HEK293 (cell line): ENCODE measurements around the gene MRC2.

Experiments used
- CTCF ChIA-PET: fragments of 350-600 bp; formaldehyde crosslinking; extraction: SDS; loops from one replicate; lab custom pipeline; 2021; ENCODE audit warnings: antibody characterized with exemption; lab: Yijun Ruan, JAX
- POLR2A ChIA-PET: fragments of 300-600 bp; formaldehyde crosslinking; extraction: SDS; loops from one replicate; lab custom pipeline; 2020; ENCODE audit warnings: antibody characterized with exemption, inconsistent platforms; lab: Yijun Ruan, JAX
- H3K27ac ChIP-seq: fragments of 200-500 bp; sonication (Bioruptor generic); 2 replicates; pipeline ENCODE4 v1.5.1; 2014; ENCODE audit warnings: low read depth, low read length, control low read depth, inconsistent platforms; ENCODE audit errors: extremely low read depth
- H3K36me3 ChIP-seq, 2 experiments: fragments of 200-500 bp in 1 of 2; sonication (Bioruptor generic) in 1 of 2; 1 replicate in 1 of 2; 2 replicates in 1 of 2; pipeline ENCODE4 v1.5.1; 2014 to 2017; ENCODE audit warnings: inconsistent platforms in 2 of 2, low read length in 2 of 2; ENCODE audit not compliant: control insufficient read depth in 2 of 2, insufficient read depth in 1 of 2
- H3K4me1 ChIP-seq: fragments of 200-500 bp; sonication (Bioruptor generic); 2 replicates; pipeline ENCODE4 v1.5.1; 2014; ENCODE audit warnings: mild to moderate bottlenecking, low read length, inconsistent platforms; ENCODE audit not compliant: control insufficient read depth, insufficient read depth
- H3K4me3 ChIP-seq: 2 replicates; pipeline ENCODE4 v1.5.1; 2011; ENCODE audit warnings: low read depth, mild to moderate bottlenecking, control low read depth, low read length, moderate library complexity
- H3K9me3 ChIP-seq: fragments of 200-500 bp; sonication (Bioruptor generic); 2 replicates; pipeline ENCODE4 v1.5.1; 2014; ENCODE audit warnings: low read depth, low read length, inconsistent platforms; ENCODE audit not compliant: control insufficient read depth, insufficient read depth
- REST ChIP-seq: fragments of 450-650 bp; formaldehyde crosslinking; IDR thresholded peaks from 2 replicates; pipeline ENCODE4 v1.5.1; 2016; ENCODE audit warnings: missing biosample characterization, missing genetic modification characterization
- ZBTB11 ChIP-seq: fragments of 450-650 bp; formaldehyde crosslinking; conservative IDR thresholded peaks from 2 replicates; pipeline ENCODE4 v1.5.1; 2016; ENCODE audit warnings: low read depth, missing biosample characterization, missing genetic modification characterization
- ZFHX2 ChIP-seq: fragments of 450-650 bp; formaldehyde crosslinking; conservative IDR thresholded peaks from 2 replicates; pipeline ENCODE4 v1.5.1; 2016; ENCODE audit warnings: missing biosample characterization, missing genetic modification characterization
- ZNF121 ChIP-seq: fragments of 450-650 bp; formaldehyde crosslinking; IDR thresholded peaks from 2 replicates; pipeline ENCODE4 v1.5.1; 2016; ENCODE audit warnings: missing biosample characterization, missing genetic modification characterization
- ZNF18 ChIP-seq: fragments of 450-650 bp; formaldehyde crosslinking; IDR thresholded peaks from 2 replicates; pipeline ENCODE4 v1.5.1; 2016; ENCODE audit warnings: missing biosample characterization, missing genetic modification characterization
- ZNF19 ChIP-seq: fragments of 450-650 bp; formaldehyde crosslinking; IDR thresholded peaks from 2 replicates; pipeline ENCODE4; 2016; ENCODE audit warnings: missing biosample characterization, missing genetic modification characterization, low read depth
- ZNF23 ChIP-seq: fragments of 450-650 bp; formaldehyde crosslinking; IDR thresholded peaks from 2 replicates; pipeline ENCODE4 v1.5.1; 2016; ENCODE audit warnings: missing biosample characterization, missing genetic modification characterization, borderline replicate concordance
- ZNF266 ChIP-seq: fragments of 450-650 bp; formaldehyde crosslinking; IDR thresholded peaks from 2 replicates; pipeline ENCODE4 v1.5.1; 2016; ENCODE audit warnings: missing biosample characterization, missing genetic modification characterization, low read depth
- ZNF404 ChIP-seq: fragments of 450-650 bp; formaldehyde crosslinking; IDR thresholded peaks from 2 replicates; pipeline ENCODE4 v1.5.1; 2017; ENCODE audit warnings: missing biosample characterization, missing genetic modification characterization
- ZNF549 ChIP-seq: fragments of 450-650 bp; IDR thresholded peaks from 2 replicates; pipeline ENCODE4 v1.5.1; 2018; ENCODE audit warnings: missing biosample characterization, missing genetic modification characterization, mild to moderate bottlenecking, inconsistent platforms, moderate library complexity
- ZSCAN30 ChIP-seq: fragments of 450-650 bp; IDR thresholded peaks from 2 replicates; pipeline ENCODE4 v1.5.1; 2018; ENCODE audit warnings: missing biosample characterization, mild to moderate bottlenecking, missing genetic modification characterization, moderate library complexity
- TF ChIP-seq, protein P1 (sequence below): fragments of 450-650 bp; formaldehyde crosslinking; IDR thresholded peaks from 2 replicates; pipeline ENCODE4 v1.5.1; 2016; ENCODE audit warnings: missing biosample characterization, missing genetic modification characterization

The MRC2 gene

GRCh38 chr17:62578757-62579487 lies 48.5 kb upstream of the MRC2 start:
- CTCF ChIA-PET, result interaction anchor here (0.6 kb wide), 1 partner anchor 992 kb away, joined by 4 read pairs; no protein-coding TSS in a partner anchor
- POLR2A ChIA-PET, result no interaction called here
- no peaks in the 10 kb centered on the region for H3K9me3 ChIP-seq
- H3K27ac ChIP-seq, result no peak overlapping the region
- H3K36me3 ChIP-seq, result peaks cover 74 to 82% of the 10 kb centered on the region in 2 experiments
- TF ChIP-seq ZNF23 (tag by site-specific recombination) (no peak), ZFHX2 (tag by site-specific recombination) (no peak), ZNF404 (no peak), REST (no peak), ZNF18 (no peak), ZNF266 (tag by site-specific recombination) (no peak), ZNF549 (no peak), ZNF19 (tag by site-specific recombination) (no peak)
- TF ChIP-seq, protein P1, sequence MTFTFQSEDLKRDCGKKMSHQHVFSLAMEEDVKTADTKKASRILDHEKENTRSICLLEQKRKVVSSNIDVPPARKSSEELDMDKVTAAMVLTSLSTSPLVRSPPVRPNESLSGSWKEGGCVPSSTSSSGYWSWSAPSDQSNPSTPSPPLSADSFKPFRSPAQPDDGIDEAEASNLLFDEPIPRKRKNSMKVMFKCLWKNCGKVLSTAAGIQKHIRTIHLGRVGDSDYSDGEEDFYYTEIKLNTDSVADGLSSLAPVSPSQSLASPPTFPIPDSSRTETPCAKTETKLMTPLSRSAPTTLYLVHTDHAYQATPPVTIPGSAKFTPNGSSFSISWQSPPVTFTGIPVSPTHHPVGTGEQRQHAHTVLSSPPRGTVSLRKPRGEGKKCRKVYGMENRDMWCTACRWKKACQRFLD, result no peak
- no peak overlapping the region for H3K4me3 ChIP-seq
- no peaks in the 10 kb centered on the region for H3K4me1 ChIP-seq

DNA sequence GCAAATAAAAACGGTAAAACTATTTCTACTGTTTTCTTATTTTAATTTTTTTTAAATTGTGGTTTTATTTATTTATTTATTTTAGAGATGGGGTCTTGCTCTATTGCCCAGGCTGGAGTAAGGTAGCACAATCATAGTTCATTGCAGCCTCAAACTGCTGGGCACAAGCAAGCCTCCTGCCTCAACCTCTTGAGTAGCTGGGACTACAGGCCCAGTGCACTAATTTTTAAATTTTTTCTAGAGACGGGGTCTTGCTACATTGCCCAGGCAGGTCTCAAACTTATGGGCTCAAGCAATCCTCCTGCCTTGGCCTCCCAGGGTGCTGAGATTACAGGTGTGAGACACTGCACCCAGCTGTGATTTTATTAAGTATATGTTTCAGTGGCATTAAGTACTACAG lies 46.5 kb upstream of the MRC2 start:
- Histone ChIP-seq H3K4me3 (no peak overlapping the region), H3K4me1 (no peaks in the 10 kb centered on the region), H3K27ac (no peak overlapping the region), H3K9me3 (no peaks in the 10 kb centered on the region), H3K36me3 (peaks cover 60 to 70% of the 10 kb centered on the region in 2 experiments)
- no peak for TF ChIP-seq ZBTB11 (tag by site-specific recombination)
- peak; percentile 99 for TF ChIP-seq ZNF121 (tag by site-specific recombination)
- no peak for TF ChIP-seq ZSCAN30
- ChIA-PET POLR2A (no interaction called here), CTCF (no interaction called here)
